Transverse colon (tissue), 4 donors: ENCODE measurements around the gene RASGEF1C. TPM values are rescaled to one million over a fixed set of nuclear protein-coding genes. Genes with fewer than 3 reads are reported as not detected.

ENCODE experiments used
- DNase-seq: peaks from one replicate; pipeline ENCODE4 v3.0.0-alpha.2; 2019
- H3K27ac ChIP-seq, 4 donors: fragments of 200-600 bp; sonication (generic); 2 replicates each; pipeline ENCODE4 v1.5.1; 2016 to 2018; ENCODE audit warnings: inconsistent platforms in 4 of 4
- H3K27me3 ChIP-seq: fragments of 200-600 bp; sonication (generic); 2 replicates; pipeline ENCODE4 v1.5.1; 2017; ENCODE audit warnings: inconsistent platforms
- H3K36me3 ChIP-seq, 4 donors: fragments of 200-600 bp; sonication (generic); 2 replicates each; pipeline ENCODE4 v1.5.1; 2017 to 2019; ENCODE audit warnings: inconsistent platforms in 4 of 4
- H3K4me1 ChIP-seq, 4 donors: fragments of 200-600 bp; sonication (generic); 2 replicates each; pipeline ENCODE4 v1.5.1; 2017 to 2020; ENCODE audit warnings: inconsistent platforms in 4 of 4
- H3K4me3 ChIP-seq, 4 donors: fragments of 200-600 bp; sonication (generic); 1 replicate in 1 of 4; 2 replicates in 3 of 4; pipeline versions ENCODE4 v1.5.1 to v1.6.1; 2017 to 2019; ENCODE audit warnings: inconsistent platforms in 4 of 4
- H3K9me3 ChIP-seq, 2 donors: fragments of 200-600 bp; sonication (generic); 2 replicates each; pipeline ENCODE4 v1.5.1; 2017 to 2019; ENCODE audit warnings: inconsistent platforms in 2 of 2
- CTCF ChIP-seq, 5 experiments: fragments of 200-600 bp in 3 of 5; fragments of 450-650 bp in 2 of 5; sonication (generic) in 3 of 5; IDR thresholded peaks; 1 replicate in 2 of 5; 2 replicates in 3 of 5; pipeline ENCODE4 v1.5.1; 2016 to 2017; ENCODE audit warnings: antibody characterized with exemption in 5 of 5, inconsistent platforms in 3 of 5, mild to moderate bottlenecking in 2 of 5, moderate library complexity in 1 of 5
- EP300 ChIP-seq: sonication (generic); formaldehyde crosslinking; IDR thresholded peaks from one replicate; pipeline ENCODE4 v1.6.1; 2017; ENCODE audit warnings: antibody characterized with exemption, low read depth
- POLR2A ChIP-seq: fragments of 450-650 bp; IDR thresholded peaks from one replicate; pipeline ENCODE4 v1.6.1; 2016; ENCODE audit warnings: antibody characterized with exemption, mild to moderate bottlenecking, moderate library complexity
- POLR2AphosphoS5 ChIP-seq, 3 donors: sonication (generic); formaldehyde crosslinking; IDR thresholded peaks; one replicate each; pipeline ENCODE4 v1.6.1; 2016; ENCODE audit warnings: antibody characterized with exemption in 3 of 3
- WGBS, 2 donors: methylation state at CpG; one replicate each; pipeline ENCODE4 v1.1.5; 2018; ENCODE audit warnings: low coverage in 1 of 2; 5-methylcytosine and 5-hydroxymethylcytosine counted together
- in situ Hi-C, 4 donors: fragments of 200-750 bp; cut with MboI; loops; one replicate each; pipeline versions ENCODE4 v1.15.0 to v1.15.1; 2017; ENCODE audit warnings: low sequenced_read_pairs in 3 of 4, low pct_ligation_motif_present in 1 of 4, low pct_unique_long_range_greater_than_20kb in 1 of 4
- intact Hi-C: fragments of 100-400 bp; cut with DNase I; formaldehyde crosslinking; loops from one replicate; pipeline ENCODE4 v1.15.1; 2023; ENCODE audit warnings: low total_unique reads
- total RNA-seq, 4 donors: library from RNA; depleted of rRNA; stranded (reverse); fragments of >200 nt; gene quantifications; one replicate each; pipeline ENCODE4 v1.1.0, GENCODE V29; 2016

The RASGEF1C gene
- total RNA-seq, 4 donors from 2014 or later = 0.14 to 3.0 TPM; not detected in 2

GRCh38 chr5:180122875-180123274, 86.1 kb downstream of the RASGEF1C start:
- H3K27ac ChIP-seq = no peak overlapping the region
- WGBS, 2 donors = 82 to 83% methylated on average over 1 of the region's 1 CpG
- peaks cover 30% of the 10 kb centered on the region for H3K27me3 ChIP-seq
- no peak for TF ChIP-seq POLR2A
- no peak for TF ChIP-seq CTCF (IDR thresholded peaks at IDR 0.05)
- no peak for TF ChIP-seq EP300
- TF ChIP-seq POLR2AphosphoS5 (IDR thresholded peaks at IDR 0.05) = no peak
- in situ Hi-C loops = no loop called here
- DNase-seq = no peak
- no peaks in the 10 kb centered on the region for H3K36me3 ChIP-seq
- H3K9me3 ChIP-seq = no peaks in the 10 kb centered on the region
- peaks cover 0 to 7% (median 0%) of the 10 kb centered on the region in 4 donors for H3K4me1 ChIP-seq
- H3K4me3 ChIP-seq = no peak overlapping the region
- intact Hi-C loops = no loop called here

GRCh38 chr5:180121826-180122413, 87.1 kb downstream of the RASGEF1C start:
- intact Hi-C loops (no loop called here), in situ Hi-C loops (no loop called here)
- Histone ChIP-seq H3K36me3 (no peaks in the 10 kb centered on the region), H3K27ac (no peak overlapping the region), H3K4me1 (peaks cover 0 to 3% (median 0%) of the 10 kb centered on the region in 4 donors), H3K4me3 (no peak overlapping the region), H3K9me3 (no peaks in the 10 kb centered on the region), H3K27me3 (peaks cover 25% of the 10 kb centered on the region)
- 76 to 84% methylated on average over 2 to 9 of the region's 9 CpGs for WGBS, 2 donors
- no peak for TF ChIP-seq POLR2AphosphoS5 (IDR thresholded peaks at IDR 0.05)
- TF ChIP-seq CTCF (IDR thresholded peaks at IDR 0.05) = no peak
- no peak for TF ChIP-seq POLR2A
- no peak for TF ChIP-seq EP300
- no peak for DNase-seq

DNA sequence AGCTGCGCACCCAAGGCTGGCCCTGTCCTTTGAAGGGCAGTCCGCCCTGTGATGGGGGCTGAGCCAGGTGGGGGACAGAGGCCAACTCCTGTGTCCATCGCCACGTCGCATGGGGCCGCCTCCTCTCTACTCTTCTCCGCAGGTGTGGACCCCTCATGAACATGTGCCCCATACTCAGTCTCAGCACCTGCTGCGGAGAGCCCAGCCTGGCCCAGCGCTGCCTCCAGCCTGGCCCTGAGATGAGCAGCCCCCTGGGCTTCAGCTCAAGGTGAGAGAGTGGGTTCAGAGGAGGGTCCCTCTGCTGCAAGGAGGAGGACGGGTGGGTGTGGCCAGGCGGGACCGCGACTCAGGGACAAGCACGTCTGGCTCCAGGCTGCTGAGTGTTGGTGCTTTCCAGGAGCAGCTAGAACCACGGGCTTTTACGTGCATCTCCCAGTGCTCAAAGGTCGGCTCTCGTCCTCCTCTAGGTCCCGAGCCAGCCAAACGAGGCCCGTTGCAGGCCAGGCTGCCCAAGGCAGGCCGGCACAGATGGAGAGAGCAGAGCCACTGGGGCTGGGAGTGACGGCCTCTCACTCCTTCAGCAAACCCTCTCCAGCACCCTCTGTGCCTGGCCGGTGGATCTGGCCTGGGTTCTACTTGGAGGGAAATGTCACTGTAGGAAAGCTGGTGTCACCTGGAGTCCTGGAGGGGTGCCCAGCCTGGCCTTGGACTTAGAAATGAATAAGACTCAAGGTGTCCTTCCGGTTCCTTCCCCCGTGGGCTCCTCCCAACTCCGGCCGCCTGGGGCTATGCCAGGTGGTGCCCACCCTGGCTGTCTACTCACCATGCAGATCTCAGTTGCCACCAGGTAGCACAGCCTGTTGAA, 88.5 kb downstream of the RASGEF1C start:
- H3K4me1 ChIP-seq = no peaks in the 10 kb centered on the region
- H3K27ac ChIP-seq = no peak overlapping the region
- no peak overlapping the region for H3K4me3 ChIP-seq
- in situ Hi-C loops = no loop called here
- TF ChIP-seq CTCF (IDR thresholded peaks at IDR 0.05) = no peak
- no peak for TF ChIP-seq POLR2AphosphoS5 (IDR thresholded peaks at IDR 0.05)
- no peak for TF ChIP-seq POLR2A
- TF ChIP-seq EP300 = no peak
- WGBS, 2 donors = 69 to 100% methylated on average over 1 to 21 of the region's 28 CpGs
- H3K36me3 ChIP-seq = no peaks in the 10 kb centered on the region
- intact Hi-C loops = no loop called here
- H3K9me3 ChIP-seq = no peaks in the 10 kb centered on the region
- DNase-seq = no peak
- peaks cover 12% of the 10 kb centered on the region for H3K27me3 ChIP-seq

- DNase-seq = no peak
- in situ Hi-C loops (no loop called here), intact Hi-C loops (no loop called here)
- no peak overlapping the region for H3K4me3 ChIP-seq
- 95% methylated on average over 12 of the region's 12 CpGs; no CpG with 5 or more reads in 1 of the 2 donors for WGBS, 2 donors
- H3K27ac ChIP-seq = no peak overlapping the region
- no peaks in the 10 kb centered on the region for H3K9me3 ChIP-seq
- TF ChIP-seq EP300 = no peak
- TF ChIP-seq CTCF (IDR thresholded peaks at IDR 0.05) = no peak
- no peak for TF ChIP-seq POLR2AphosphoS5 (IDR thresholded peaks at IDR 0.05)
- TF ChIP-seq POLR2A = no peak
- H3K36me3 ChIP-seq = no peaks in the 10 kb centered on the region
- H3K27me3 ChIP-seq = peaks cover 11% of the 10 kb centered on the region
- H3K4me1 ChIP-seq = no peaks in the 10 kb centered on the region
Measured at GRCh38 chr5:180119903-180120236, 89.1 kb downstream of the RASGEF1C start.
